GM12874 (cell line): Measurements from ENCODE around the gene NABP1.

Experiments
- CTCF ChIP-seq: IDR thresholded peaks from 2 replicates; pipeline ENCODE4 v1.5.1; 2011; ENCODE audit warnings: low read depth, mild to moderate bottlenecking, control low read depth, low read length, moderate library complexity; ENCODE audit not compliant: insufficient read depth

The NABP1 gene

GRCh38 chr2:191664823-191665677, 12.9 kb upstream of the NABP1 start:
- no peak for TF ChIP-seq CTCF

- TF ChIP-seq CTCF: no peak
Observed at GRCh38 chr2:191666226-191666625, 11.7 kb upstream of the NABP1 start.

GRCh38 chr2:191666732-191667131, 11.2 kb upstream of the NABP1 start:
- no peak for TF ChIP-seq CTCF

- no peak for TF ChIP-seq CTCF
Observed at GRCh38 chr2:191670076-191670475, 7.9 kb upstream of the NABP1 start.

- TF ChIP-seq CTCF: no peak
Observed at GRCh38 chr2:191670787-191671186, 7.1 kb upstream of the NABP1 start.

- no peak for TF ChIP-seq CTCF
Observed at GRCh38 chr2:191675807-191676721, 1.9 kb upstream of the NABP1 start.
